ENCODE results near the gene SNX33.
"Not testable (repeated sequence)": the region's sequence is repeated elsewhere in the genome, so short reads cannot be mapped to it uniquely, and the experiment has no call there.

SNX33 gene

GRCh38 chr15:75662823-75663519 is 15.3 kb downstream of the SNX33 start:
- no peak for DNase-seq

- DNase-seq: no peak
Measured at GRCh38 chr15:75663931-75664421, 16.3 kb downstream of the SNX33 start.

- DNase-seq: no peak
Measured at GRCh38 chr15:75666823-75667501, 19.2 kb downstream of the SNX33 start.

GRCh38 chr15:75669191-75669878 is 21.6 kb downstream of the SNX33 start:
- DNase-seq: no peak

GRCh38 chr15:75669879-75670212 is 22.1 kb downstream of the SNX33 start:
- DNase-seq: no peak

GRCh38 chr15:75671730-75672602 is 24.3 kb downstream of the SNX33 start:
- DNase-seq: no peak

GRCh38 chr15:75672646-75673425 is 25.1 kb downstream of the SNX33 start:
- DNase-seq: no peak

- DNase-seq: no peak
Measured at GRCh38 chr15:75673426-75674235, 25.9 kb downstream of the SNX33 start.

- DNase-seq: no peak
Measured at GRCh38 chr15:75674366-75674765, 26.7 kb downstream of the SNX33 start.

- DNase-seq: no peak
Measured at GRCh38 chr15:75675579-75676404, 28.1 kb downstream of the SNX33 start.

GRCh38 chr15:75676688-75677464 is 29.2 kb downstream of the SNX33 start:
- DNase-seq: no peak

- DNase-seq: no peak
Measured at GRCh38 chr15:75677465-75678323, 30.0 kb downstream of the SNX33 start.

GRCh38 chr15:75678324-75678690 is 30.6 kb downstream of the SNX33 start:
- not testable (repeated sequence) for DNase-seq

GRCh38 chr15:75680007-75680789 is 32.5 kb downstream of the SNX33 start:
- DNase-seq: no peak

GRCh38 chr15:75682181-75683135 is 34.7 kb downstream of the SNX33 start:
- no peak for DNase-seq

GRCh38 chr15:75683646-75684312 is 36.1 kb downstream of the SNX33 start:
- DNase-seq: peak; percentile 8 to 61 (median 48)
